K562 (cell line): ENCODE results near the gene ERP44. TPM values are rescaled to one million over a fixed set of nuclear protein-coding genes. Genes with fewer than 3 reads are reported as not detected.

Experiments used
- ATAC-seq: fragments of 200-7000 bp; cut with Tn5 transposase; 3 replicates; pipeline ENCODE4 v1.9.1; 2020; ENCODE audit warnings: moderate library complexity
- BruUV-seq: library from RNA; stranded (reverse); fragments of 400-500 nt; replicated peaks from 2 replicates; lab custom pipeline; 2021; lab: Mats Ljungman, UMichigan
- CTCF ChIA-PET: fragments of 300-600 bp; formaldehyde crosslinking; extraction: SDS; loops from one replicate; lab custom pipeline; 2021; ENCODE audit warnings: low intra/inter-chr PET ratio; lab: Yijun Ruan, JAX
- POLR2A ChIA-PET: fragments of 300-600, 350-650 bp; sonication (Branson Sonifier 250); formaldehyde crosslinking; extraction: SDS; loops from one replicate; lab custom pipeline; 2021; ENCODE audit warnings: antibody characterized with exemption, inconsistent platforms; lab: Yijun Ruan, JAX
- DNase-seq, 4 experiments: peaks; one replicate each; pipeline versions ENCODE4 v3.0.0 to v3.0.0-alpha.2; 2011 to 2018; ENCODE audit warnings: low spot score in 3 of 4, mixed read lengths in 3 of 4; ENCODE audit errors: extremely low read depth in 1 of 4
- FAIRE-seq: peaks from 2 replicates; lab custom pipeline; 2011; peaks lifted over from hg19 to GRCh38; lab: Jason Lieb, UNC
- H2AFZ ChIP-seq: 2 replicates; pipeline ENCODE4 v1.6.0; 2011; ENCODE audit warnings: low read depth, low read length, control low read depth, inconsistent platforms
- H3K27ac ChIP-seq: fragments of 200-600 bp; 3 replicates; pipeline ENCODE4 v1.8.0; 2011; ENCODE audit warnings: low read depth, mild to moderate bottlenecking, control low read depth, inconsistent platforms, low read length, moderate library complexity, mixed read lengths; ENCODE audit errors: extremely low read depth
- H3K27me3 ChIP-seq, 2 experiments: fragments of 300-600 bp in 1 of 2; 2 replicates in 1 of 2; 3 replicates in 1 of 2; pipeline versions ENCODE4 v1.6.0 to v1.8.0; 2011; ENCODE audit warnings: inconsistent platforms in 2 of 2, low read length in 2 of 2, mild to moderate bottlenecking in 1 of 2, mixed read lengths in 1 of 2, moderate library complexity in 1 of 2; ENCODE audit not compliant: control insufficient read depth in 2 of 2, insufficient read depth in 2 of 2
- H3K36me3 ChIP-seq: fragments of 300-600 bp; 3 replicates; pipeline ENCODE4 v1.8.0; 2011; ENCODE audit warnings: mild to moderate bottlenecking, low read length, inconsistent platforms; ENCODE audit not compliant: control insufficient read depth, insufficient read depth
- H3K4me1 ChIP-seq, 2 experiments: fragments of 200-600 bp in 1 of 2; replicated peaks in 1 of 2; 2 replicates in 1 of 2; 3 replicates in 1 of 2; pipeline versions ENCODE4 v1.5.1 to v1.8.0; 2011; ENCODE audit warnings: inconsistent platforms in 2 of 2, low read length in 2 of 2, mild to moderate bottlenecking in 1 of 2, mixed read lengths in 1 of 2, moderate library complexity in 1 of 2; ENCODE audit not compliant: control insufficient read depth in 2 of 2, insufficient read depth in 2 of 2
- H3K4me2 ChIP-seq: 2 replicates; pipeline ENCODE4 v1.6.1; 2011; ENCODE audit warnings: low read length, control low read depth, inconsistent platforms, mixed read lengths; ENCODE audit not compliant: insufficient read depth
- H3K4me3 ChIP-seq: fragments of 200-600 bp; sonication (generic), shearing (Covaris generic); 2 replicates; pipeline ENCODE4 v1.5.1; 2016; ENCODE audit warnings: control low read depth, inconsistent platforms
- H3K79me2 ChIP-seq: fragments of 200-600 bp; 3 replicates; pipeline ENCODE4 v1.8.0; 2011; ENCODE audit warnings: low read length, inconsistent platforms; ENCODE audit not compliant: control insufficient read depth, insufficient read depth
- H3K9ac ChIP-seq, 2 experiments: 2 replicates each; pipeline versions ENCODE4 v1.6.0 to v1.6.1; 2011; ENCODE audit warnings: low read depth in 2 of 2, low read length in 2 of 2, control low read depth in 1 of 2, inconsistent platforms in 1 of 2, mild to moderate bottlenecking in 1 of 2, mixed read lengths in 1 of 2; ENCODE audit not compliant: insufficient read depth in 1 of 2
- H3K9me1 ChIP-seq: one replicate; pipeline ENCODE4 v1.6.0; 2011; ENCODE audit warnings: inconsistent platforms, mild to moderate bottlenecking, low read length, moderate library complexity; ENCODE audit not compliant: control insufficient read depth, insufficient read depth
- H3K9me3 ChIP-seq: replicated peaks from 2 replicates; pipeline ENCODE4 v1.5.1; 2011; ENCODE audit warnings: low read depth, low read length, inconsistent platforms; ENCODE audit not compliant: control insufficient read depth, insufficient read depth
- H4K20me1 ChIP-seq: replicated peaks from 2 replicates; pipeline ENCODE4 v1.6.1; 2011; ENCODE audit warnings: low read length, inconsistent platforms, mixed read lengths; ENCODE audit not compliant: control insufficient read depth, insufficient read depth
- KAT2B ChIP-seq: IDR thresholded peaks from one replicate; pipeline ENCODE4 v1.6.1; 2012; ENCODE audit warnings: low read depth, mild to moderate bottlenecking, control low read depth, inconsistent platforms, low read length, moderate library complexity
- LEF1 ChIP-seq: fragments of 450-650 bp; IDR thresholded peaks from 2 replicates; pipeline ENCODE4 v1.6.1; 2016; ENCODE audit warnings: mild to moderate bottlenecking
- NFATC3 ChIP-seq: fragments of 450-650 bp; IDR thresholded peaks from 2 replicates; pipeline ENCODE4 v1.6.1; 2017; ENCODE audit warnings: mild to moderate bottlenecking
- RBM34 ChIP-seq: fragments of 200-400 bp; formaldehyde crosslinking; IDR thresholded peaks from 2 replicates; pipeline ENCODE4 v1.6.1; 2018; ENCODE audit warnings: low read length, borderline replicate concordance; ENCODE audit not compliant: insufficient read depth
- ZNF232 ChIP-seq: sonication (generic); formaldehyde crosslinking; IDR thresholded peaks from 2 replicates; pipeline ENCODE4 v1.8.0; 2022; ENCODE audit warnings: mild to moderate bottlenecking, missing genetic modification reagents
- WGBS: fragments of 100-300 bp; shearing (Covaris generic); methylation state at CpG from one replicate; pipeline ENCODE4 v1.1.6; 2016; ENCODE audit warnings: low coverage, mixed read lengths; ENCODE audit not compliant: insufficient coverage; ENCODE audit errors: missing lambda C conversion rate; 5-methylcytosine and 5-hydroxymethylcytosine counted together
- in situ Hi-C: fragments of 300-500 bp; cut with MboI; formaldehyde crosslinking; loops from 4 replicates; pipeline ENCODE4 v1.15.0; 2018; ENCODE audit warnings: inconsistent platforms, mixed read lengths
- intact Hi-C: fragments of 100-400 bp; cut with micrococcal nuclease; formaldehyde crosslinking; loops from 2 replicates; pipeline ENCODE4 v1.14.2; 2022
- polyA plus RNA-seq, 8 experiments: library from polyadenylated mRNA; depleted of rRNA in 4 of 8; stranded (reverse) in 5 of 8; unstranded in 3 of 8; fragments of >200 nt; fragmentation: Nextera tagmentation in 2 of 8; fragmentation: Illumina TruSeq in 1 of 8; extraction: Ambion mirVana in 2 of 8; extraction: Trizol in 1 of 8; gene quantifications; 2 replicates each; pipeline versions ENCODE4 v1.2.1 to v1.2.3, GENCODE V29; 2011 to 2014; ENCODE audit warnings: inconsistent platforms in 1 of 8, missing spikeins in 1 of 8
- total RNA-seq, 7 experiments: library from RNA; depleted of rRNA in 6 of 7; stranded (reverse); fragments of >200 nt in 6 of 7; fragmentation: Illumina TruSeq in 2 of 7; extraction: Trizol in 2 of 7; gene quantifications; 2 replicates each; pipeline versions ENCODE4 v1.2.1 to v1.2.3, GENCODE V29; 2011 to 2021; ENCODE audit warnings: low replicate concordance in 1 of 7
- TF ChIP-seq, protein P1 (sequence below), 2 experiments: fragments of 450-650 bp in 1 of 2; sonication (generic) in 1 of 2; formaldehyde crosslinking in 1 of 2; IDR thresholded peaks; 2 replicates each; pipeline versions ENCODE4 v1.7.1 to v1.9.0; 2016 to 2022; ENCODE audit warnings: inconsistent platforms in 1 of 2, mild to moderate bottlenecking in 1 of 2, missing genetic modification reagents in 1 of 2
- TF ChIP-seq, protein P2 (sequence below): sonication (generic); formaldehyde crosslinking; IDR thresholded peaks from 2 replicates; pipeline ENCODE4 v1.8.1; 2023; ENCODE audit warnings: mild to moderate bottlenecking, missing genetic modification reagents
- TF ChIP-seq, protein P3 (sequence below): fragments of 450-650 bp; formaldehyde crosslinking; IDR thresholded peaks from 2 replicates; pipeline ENCODE4 v1.4.0; 2022; ENCODE audit warnings: missing genetic modification characterization
- TF ChIP-seq, protein P4 (sequence below): fragments of 450-650 bp; IDR thresholded peaks from 2 replicates; pipeline ENCODE4 v1.6.1; 2016

The ERP44 gene
- total and polyA plus RNA-seq, 9 of the 15 experiments (the other 6 are each of a cell fraction or from before 2014, with no cell fraction given) = 9.2 to 23.4 (median 13.6) TPM

DNA sequence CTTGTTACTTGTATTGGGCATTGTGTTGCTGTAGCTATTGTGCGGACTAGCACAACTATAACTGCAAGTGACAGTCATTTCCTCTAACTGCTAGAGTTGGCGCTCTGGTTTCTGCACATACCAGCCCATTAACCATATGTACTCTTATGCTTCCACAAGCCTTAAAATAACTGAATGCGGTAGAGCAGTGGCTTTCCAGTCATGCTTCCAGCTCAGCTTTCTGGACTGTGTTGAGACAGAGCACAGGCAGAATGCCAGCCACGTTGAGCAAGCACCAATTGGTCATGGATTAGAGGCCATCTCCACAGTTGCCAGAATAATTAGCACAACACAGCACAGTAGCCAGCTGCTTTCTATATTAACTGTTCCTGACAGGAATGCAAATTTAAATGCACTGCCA is 12.4 kb upstream of the ERP44 start:
- in situ Hi-C loops = no loop called here
- no peaks in the 10 kb centered on the region for H3K9me3 ChIP-seq
- no peak overlapping the region for H3K27ac ChIP-seq
- H3K36me3 ChIP-seq = peaks cover 32% of the 10 kb centered on the region; the same call in 2 of the 3 replicates
- DNase-seq (no peak), ATAC-seq (no peak), FAIRE-seq (no peak)
- ChIA-PET POLR2A (interaction anchor here (1.2 kb wide), 1 partner anchor 12 kb away, joined by 4 read pairs; no protein-coding TSS in a partner anchor), CTCF (no interaction called here)
- H4K20me1 ChIP-seq = no peaks in the 10 kb centered on the region
- H2AFZ ChIP-seq = no peak overlapping the region
- no peak overlapping the region for H3K4me3 ChIP-seq
- intact Hi-C loops = no loop called here
- no TSS peak for BruUV-seq
- no peaks in the 10 kb centered on the region for H3K27me3 ChIP-seq
- H3K79me2 ChIP-seq = 0 out of 3 replicates have a peak, but pooled peaks cover 3% of the 10 kb centered on the region
- no peak overlapping the region for H3K9ac ChIP-seq
- no peak overlapping the region for H3K4me2 ChIP-seq
- 76% methylated on average over 4 of the region's 4 CpGs for WGBS
- H3K9me1 ChIP-seq = no peaks in the 10 kb centered on the region
- no peaks in the 10 kb centered on the region for H3K4me1 ChIP-seq
- TF ChIP-seq, protein P1, sequence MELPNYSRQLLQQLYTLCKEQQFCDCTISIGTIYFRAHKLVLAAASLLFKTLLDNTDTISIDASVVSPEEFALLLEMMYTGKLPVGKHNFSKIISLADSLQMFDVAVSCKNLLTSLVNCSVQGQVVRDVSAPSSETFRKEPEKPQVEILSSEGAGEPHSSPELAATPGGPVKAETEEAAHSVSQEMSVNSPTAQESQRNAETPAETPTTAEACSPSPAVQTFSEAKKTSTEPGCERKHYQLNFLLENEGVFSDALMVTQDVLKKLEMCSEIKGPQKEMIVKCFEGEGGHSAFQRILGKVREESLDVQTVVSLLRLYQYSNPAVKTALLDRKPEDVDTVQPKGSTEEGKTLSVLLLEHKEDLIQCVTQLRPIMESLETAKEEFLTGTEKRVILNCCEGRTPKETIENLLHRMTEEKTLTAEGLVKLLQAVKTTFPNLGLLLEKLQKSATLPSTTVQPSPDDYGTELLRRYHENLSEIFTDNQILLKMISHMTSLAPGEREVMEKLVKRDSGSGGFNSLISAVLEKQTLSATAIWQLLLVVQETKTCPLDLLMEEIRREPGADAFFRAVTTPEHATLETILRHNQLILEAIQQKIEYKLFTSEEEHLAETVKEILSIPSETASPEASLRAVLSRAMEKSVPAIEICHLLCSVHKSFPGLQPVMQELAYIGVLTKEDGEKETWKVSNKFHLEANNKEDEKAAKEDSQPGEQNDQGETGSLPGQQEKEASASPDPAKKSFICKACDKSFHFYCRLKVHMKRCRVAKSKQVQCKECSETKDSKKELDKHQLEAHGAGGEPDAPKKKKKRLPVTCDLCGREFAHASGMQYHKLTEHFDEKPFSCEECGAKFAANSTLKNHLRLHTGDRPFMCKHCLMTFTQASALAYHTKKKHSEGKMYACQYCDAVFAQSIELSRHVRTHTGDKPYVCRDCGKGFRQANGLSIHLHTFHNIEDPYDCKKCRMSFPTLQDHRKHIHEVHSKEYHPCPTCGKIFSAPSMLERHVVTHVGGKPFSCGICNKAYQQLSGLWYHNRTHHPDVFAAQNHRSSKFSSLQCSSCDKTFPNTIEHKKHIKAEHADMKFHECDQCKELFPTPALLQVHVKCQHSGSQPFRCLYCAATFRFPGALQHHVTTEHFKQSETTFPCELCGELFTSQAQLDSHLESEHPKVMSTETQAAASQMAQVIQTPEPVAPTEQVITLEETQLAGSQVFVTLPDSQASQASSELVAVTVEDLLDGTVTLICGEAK (IDR thresholded peaks at IDR 0.05) = no peak
- TF ChIP-seq, protein P1 (CRISPR knock-in tag; IDR thresholded peaks at IDR 0.05) = no peak
- TF ChIP-seq ZNF232 (no peak), LEF1 (no peak), RBM34 (no peak), NFATC3 (no peak), KAT2B (no peak)
- TF ChIP-seq, protein P2, sequence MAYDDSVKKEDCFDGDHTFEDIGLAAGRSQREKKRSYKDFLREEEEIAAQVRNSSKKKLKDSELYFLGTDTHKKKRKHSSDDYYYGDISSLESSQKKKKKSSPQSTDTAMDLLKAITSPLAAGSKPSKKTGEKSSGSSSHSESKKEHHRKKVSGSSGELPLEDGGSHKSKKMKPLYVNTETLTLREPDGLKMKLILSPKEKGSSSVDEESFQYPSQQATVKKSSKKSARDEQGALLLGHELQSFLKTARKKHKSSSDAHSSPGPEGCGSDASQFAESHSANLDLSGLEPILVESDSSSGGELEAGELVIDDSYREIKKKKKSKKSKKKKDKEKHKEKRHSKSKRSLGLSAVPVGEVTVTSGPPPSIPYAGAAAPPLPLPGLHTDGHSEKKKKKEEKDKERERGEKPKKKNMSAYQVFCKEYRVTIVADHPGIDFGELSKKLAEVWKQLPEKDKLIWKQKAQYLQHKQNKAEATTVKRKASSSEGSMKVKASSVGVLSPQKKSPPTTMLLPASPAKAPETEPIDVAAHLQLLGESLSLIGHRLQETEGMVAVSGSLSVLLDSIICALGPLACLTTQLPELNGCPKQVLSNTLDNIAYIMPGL (CRISPR knock-in tag) = no peak
- TF ChIP-seq, protein P3, sequence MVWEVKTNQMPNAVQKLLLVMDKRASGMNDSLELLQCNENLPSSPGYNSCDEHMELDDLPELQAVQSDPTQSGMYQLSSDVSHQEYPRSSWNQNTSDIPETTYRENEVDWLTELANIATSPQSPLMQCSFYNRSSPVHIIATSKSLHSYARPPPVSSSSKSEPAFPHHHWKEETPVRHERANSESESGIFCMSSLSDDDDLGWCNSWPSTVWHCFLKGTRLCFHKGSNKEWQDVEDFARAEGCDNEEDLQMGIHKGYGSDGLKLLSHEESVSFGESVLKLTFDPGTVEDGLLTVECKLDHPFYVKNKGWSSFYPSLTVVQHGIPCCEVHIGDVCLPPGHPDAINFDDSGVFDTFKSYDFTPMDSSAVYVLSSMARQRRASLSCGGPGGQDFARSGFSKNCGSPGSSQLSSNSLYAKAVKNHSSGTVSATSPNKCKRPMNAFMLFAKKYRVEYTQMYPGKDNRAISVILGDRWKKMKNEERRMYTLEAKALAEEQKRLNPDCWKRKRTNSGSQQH = no peak
- TF ChIP-seq, protein P4, sequence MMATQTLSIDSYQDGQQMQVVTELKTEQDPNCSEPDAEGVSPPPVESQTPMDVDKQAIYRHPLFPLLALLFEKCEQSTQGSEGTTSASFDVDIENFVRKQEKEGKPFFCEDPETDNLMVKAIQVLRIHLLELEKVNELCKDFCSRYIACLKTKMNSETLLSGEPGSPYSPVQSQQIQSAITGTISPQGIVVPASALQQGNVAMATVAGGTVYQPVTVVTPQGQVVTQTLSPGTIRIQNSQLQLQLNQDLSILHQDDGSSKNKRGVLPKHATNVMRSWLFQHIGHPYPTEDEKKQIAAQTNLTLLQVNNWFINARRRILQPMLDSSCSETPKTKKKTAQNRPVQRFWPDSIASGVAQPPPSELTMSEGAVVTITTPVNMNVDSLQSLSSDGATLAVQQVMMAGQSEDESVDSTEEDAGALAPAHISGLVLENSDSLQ = no peak
